ENCODE measurements around the gene OR11A1. TPM values are rescaled to one million over a fixed set of nuclear protein-coding genes. Genes with fewer than 3 reads are reported as not detected.

Gene OR11A1, protein sequence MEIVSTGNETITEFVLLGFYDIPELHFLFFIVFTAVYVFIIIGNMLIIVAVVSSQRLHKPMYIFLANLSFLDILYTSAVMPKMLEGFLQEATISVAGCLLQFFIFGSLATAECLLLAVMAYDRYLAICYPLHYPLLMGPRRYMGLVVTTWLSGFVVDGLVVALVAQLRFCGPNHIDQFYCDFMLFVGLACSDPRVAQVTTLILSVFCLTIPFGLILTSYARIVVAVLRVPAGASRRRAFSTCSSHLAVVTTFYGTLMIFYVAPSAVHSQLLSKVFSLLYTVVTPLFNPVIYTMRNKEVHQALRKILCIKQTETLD
- total RNA-seq = not detected
- long read RNA-seq = 0 reads

GRCh38 chr6:29456971-29457370 is at the start of gene OR11A1, which contains the start of gene OR2H1:
OR11A1 (minus strand) TSS chr6:29457071; CDS start chr6:29427641, 29,430 bp downstream.
OR2H1 (plus strand) TSS chr6:29457155; CDS start chr6:29461770, 4,615 bp downstream.
- DNase-seq (no peak), ATAC-seq (no peak)
- intact Hi-C loops (cut with micrococcal nuclease) = no loop called here

DNA sequence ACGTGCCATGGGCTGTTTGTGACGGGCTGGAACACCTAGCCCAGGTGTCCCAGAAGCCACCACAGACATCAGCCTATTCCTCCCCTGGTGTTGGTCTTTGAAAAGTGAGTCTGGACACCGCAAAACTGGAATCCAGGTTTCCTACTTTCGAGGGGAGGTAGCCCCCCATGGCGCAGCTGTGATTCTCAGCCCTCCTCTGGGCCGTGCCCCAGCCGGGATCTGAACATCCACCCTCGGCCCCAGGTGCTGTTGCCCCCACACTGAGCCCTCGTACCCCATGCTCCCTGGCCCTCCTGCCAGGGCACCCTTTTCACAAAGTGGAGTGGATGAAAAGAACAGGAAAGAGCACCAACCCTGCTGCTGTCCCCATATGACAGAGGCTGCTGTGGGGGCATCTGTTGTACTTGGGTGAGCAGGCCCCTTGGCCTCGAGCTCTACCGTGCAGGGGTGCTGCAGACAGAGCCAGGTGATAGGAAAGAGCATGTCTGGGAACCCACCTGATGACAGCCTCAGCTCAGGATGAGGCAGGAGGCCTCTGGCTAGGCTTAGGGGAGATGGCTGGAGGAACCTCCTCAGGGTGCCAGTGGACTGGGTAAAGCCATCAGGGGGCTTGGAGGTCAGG is 49.7 kb upstream of the OR11A1 start:
- ATAC-seq = no peak
- DNase-seq = no peak
- intact Hi-C loops (cut with micrococcal nuclease) = no loop called here

- ATAC-seq = no peak
- intact Hi-C loops (cut with micrococcal nuclease) = no loop called here
These were observed 48.9 kb upstream of the OR11A1 start for GRCh38 chr6:29505808-29506207.

DNA sequence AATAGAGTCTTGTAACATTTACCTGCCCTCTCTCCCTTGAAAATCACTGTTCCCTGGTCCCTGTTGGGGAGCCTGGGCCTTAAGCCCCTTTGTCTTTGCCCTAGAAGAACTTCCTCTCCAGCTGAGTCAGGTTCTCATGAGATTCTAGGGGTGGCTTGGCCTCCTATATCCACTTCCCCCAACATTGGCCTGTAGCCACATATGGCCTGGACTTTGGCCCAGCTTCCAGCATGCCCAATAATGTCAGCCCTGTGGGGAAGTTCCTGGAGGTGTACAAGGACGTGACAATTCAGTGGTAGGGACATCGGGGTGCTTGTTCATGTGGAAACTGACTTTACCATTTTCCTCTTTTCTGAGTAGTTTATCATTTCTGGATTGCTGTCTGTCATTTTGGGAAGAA is 48.1 kb upstream of the OR11A1 start:
- intact Hi-C loops (cut with micrococcal nuclease) = no loop called here
- no peak for ATAC-seq
- DNase-seq = no peak

More at GRCh38 chr6:29505808-29506207, 48.9 kb upstream of the OR11A1 start:
- no peak for DNase-seq

- peak; percentile 12 for ATAC-seq
These were observed 45.7 kb upstream of the OR11A1 start for GRCh38 chr6:29502597-29502996.

DNA sequence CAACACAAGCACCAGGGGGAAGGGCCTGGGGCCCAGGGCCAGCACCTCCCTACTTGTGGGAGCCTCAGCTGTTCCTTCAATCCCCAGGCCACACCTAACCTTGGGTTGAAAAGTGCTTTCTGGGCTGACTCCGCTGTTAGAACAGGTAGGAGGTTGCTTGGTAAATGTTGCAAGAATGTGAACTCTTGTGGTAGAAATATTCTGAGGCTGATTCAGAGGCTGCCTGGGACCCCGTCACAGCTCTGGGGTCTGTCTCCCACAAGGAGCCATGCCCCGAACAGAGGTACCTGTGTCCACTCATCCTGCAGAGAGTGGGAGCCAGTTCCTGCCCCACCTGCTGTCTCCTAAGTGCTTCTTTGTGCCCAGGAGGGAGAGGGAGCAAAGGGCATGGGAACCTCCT is 45.3 kb upstream of the OR11A1 start:
- intact Hi-C loops (cut with micrococcal nuclease) = no loop called here
- no peak for ATAC-seq

More at GRCh38 chr6:29502597-29502996, 45.7 kb upstream of the OR11A1 start:
- no peak for DNase-seq
- intact Hi-C loops (cut with micrococcal nuclease) = no loop called here

DNA sequence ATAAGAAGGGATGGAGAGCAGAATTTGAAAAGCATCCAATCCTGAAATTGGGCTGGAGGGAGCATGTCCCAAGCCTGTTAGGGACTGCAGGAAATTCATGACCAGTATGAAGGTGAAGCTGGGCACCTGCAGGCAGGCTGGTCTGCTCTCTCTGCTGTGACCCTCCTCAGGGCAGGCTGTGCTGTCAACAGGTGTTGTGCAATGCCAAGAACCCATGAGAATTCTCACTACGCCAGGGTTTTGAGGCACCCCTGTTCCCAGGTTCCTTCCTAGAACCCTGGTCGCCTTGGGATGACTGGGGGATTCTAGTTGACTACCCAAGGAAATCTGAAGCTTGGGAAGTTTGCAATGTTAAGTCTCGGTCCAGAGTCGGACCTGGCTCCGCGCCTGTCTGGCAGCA is 44.2 kb upstream of the OR11A1 start:
- intact Hi-C loops (cut with micrococcal nuclease) = no loop called here
- ATAC-seq = no peak
- no peak for DNase-seq

More for the DNA sequence above, 45.3 kb upstream of the OR11A1 start:
- no peak for DNase-seq

DNA sequence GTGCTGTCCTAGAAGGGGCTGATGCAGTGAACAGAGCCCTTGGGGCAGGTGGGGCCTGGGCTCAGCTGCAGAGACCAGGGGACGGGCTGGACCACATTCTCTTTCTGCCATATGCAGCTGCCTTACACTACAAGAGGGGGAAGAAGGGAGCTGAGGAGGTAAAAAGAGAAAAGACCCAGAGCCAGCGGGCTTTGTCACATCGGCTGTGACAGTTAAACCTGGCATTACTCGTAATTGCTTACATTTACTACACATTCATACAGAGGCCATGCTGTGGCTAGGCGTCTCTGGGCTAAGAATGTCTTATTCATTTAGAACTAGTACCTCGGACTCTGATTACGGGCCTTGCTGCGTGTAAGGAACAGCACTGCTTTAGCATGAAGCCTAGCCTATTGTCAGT is 43.7 kb upstream of the OR11A1 start:
- DNase-seq (no peak), ATAC-seq (no peak)
- intact Hi-C loops (cut with micrococcal nuclease) = no loop called here

GRCh38 chr6:29499704-29500103 is 42.8 kb upstream of the OR11A1 start:
- no peak for ATAC-seq
- intact Hi-C loops (cut with micrococcal nuclease) = no loop called here
- no peak for DNase-seq

DNA sequence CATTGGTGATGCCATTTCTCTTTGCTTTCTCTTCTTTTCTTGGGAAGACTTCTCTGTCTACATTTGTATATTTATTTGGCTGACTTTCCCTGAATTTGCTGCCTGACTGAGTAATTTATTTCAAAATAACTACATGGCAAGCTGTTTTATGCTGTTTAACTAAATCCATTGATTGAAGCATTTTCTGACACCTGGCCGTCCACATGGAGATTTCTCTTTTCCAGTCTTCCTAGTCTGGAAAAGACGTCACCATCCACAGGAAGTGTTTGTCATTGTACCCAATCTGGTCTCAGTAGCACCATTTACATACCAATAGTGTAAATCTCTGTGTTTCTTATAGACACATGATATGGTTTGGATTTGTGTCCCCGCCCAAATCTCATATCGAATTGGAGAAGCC is 40.1 kb upstream of the OR11A1 start:
- intact Hi-C loops (cut with micrococcal nuclease) = no loop called here
- ATAC-seq (no peak), DNase-seq (no peak)

GRCh38 chr6:29495571-29495970 is 38.7 kb upstream of the OR11A1 start:
- intact Hi-C loops (cut with micrococcal nuclease) = no loop called here
- no peak for ATAC-seq

GRCh38 chr6:29494131-29494530 is 37.3 kb upstream of the OR11A1 start:
- intact Hi-C loops (cut with micrococcal nuclease) = no loop called here
- no peak for DNase-seq
- no peak for ATAC-seq

More at GRCh38 chr6:29495571-29495970, 38.7 kb upstream of the OR11A1 start:
- no peak for DNase-seq

DNA sequence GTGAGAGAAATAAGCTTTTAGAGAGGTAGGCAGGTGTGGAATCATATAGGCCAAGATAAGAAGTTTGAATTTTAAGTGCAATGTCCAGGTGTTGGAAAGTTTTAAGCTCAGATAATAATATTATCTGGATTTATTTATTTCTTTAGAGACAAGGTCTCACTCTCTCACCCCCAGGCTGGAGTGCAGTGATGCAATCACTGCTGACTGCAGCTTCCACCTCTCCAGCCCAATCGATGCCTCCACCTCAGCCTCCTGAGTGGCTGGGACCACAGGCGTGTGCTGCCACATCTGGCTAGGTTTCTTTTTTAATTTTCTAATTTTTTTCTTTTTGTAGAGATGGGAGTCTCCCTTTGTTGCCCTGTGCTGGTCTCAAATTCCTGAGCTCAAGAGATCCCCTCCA is 36.4 kb upstream of the OR11A1 start:
- no peak for ATAC-seq

GRCh38 chr6:29491574-29491973 is 34.7 kb upstream of the OR11A1 start:
- ATAC-seq (no peak), DNase-seq (no peak)
- intact Hi-C loops (cut with micrococcal nuclease) = no loop called here

More for the DNA sequence above, 36.4 kb upstream of the OR11A1 start:
- intact Hi-C loops (cut with micrococcal nuclease) = no loop called here
- no peak for DNase-seq

DNA sequence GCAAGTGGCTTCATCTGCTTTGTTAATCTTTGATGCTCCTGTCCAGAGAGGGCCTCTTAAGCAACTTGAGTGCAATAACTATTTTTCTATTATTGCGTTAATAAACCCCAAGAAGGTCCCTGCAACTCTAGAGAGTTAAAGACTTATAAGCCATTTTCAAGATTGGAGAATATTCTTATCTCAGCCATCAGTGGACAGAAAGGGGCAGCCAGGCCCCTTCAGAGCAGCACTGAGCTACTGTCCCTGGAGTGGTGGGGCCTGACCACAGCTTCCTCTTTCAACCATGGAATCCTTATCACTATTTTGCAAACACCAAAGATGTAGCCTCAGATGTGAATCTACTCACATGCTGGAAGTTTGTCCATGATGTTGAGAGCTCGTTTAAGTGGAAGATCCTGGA is 33.7 kb upstream of the OR11A1 start:
- DNase-seq (no peak), ATAC-seq (no peak)
- intact Hi-C loops (cut with micrococcal nuclease) = no loop called here

GRCh38 chr6:29490055-29490454 is 33.2 kb upstream of the OR11A1 start:
- ATAC-seq = no peak
- no peak for DNase-seq

GRCh38 chr6:29489286-29489685 is 32.4 kb upstream of the OR11A1 start:
- intact Hi-C loops (cut with micrococcal nuclease) = no loop called here
- ATAC-seq = no peak
- no peak for DNase-seq

More at GRCh38 chr6:29490055-29490454, 33.2 kb upstream of the OR11A1 start:
- intact Hi-C loops (cut with micrococcal nuclease) = no loop called here

DNA sequence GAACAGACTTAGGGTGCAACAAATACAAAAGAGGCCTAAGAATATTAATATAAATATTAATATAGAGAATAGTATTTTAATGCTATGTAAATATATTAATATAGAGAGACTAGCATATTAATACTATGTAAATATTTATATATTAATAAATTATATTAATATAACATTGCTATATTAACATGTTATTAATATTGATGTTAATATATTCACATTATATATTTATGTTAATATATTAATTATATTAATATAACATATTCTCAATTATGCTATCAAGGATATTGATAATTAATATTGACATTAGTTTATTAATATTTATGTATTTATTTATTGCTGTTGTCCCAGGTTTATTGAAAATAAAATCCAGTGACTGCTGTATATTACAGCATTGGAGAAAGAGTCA is 32.0 kb upstream of the OR11A1 start:
- DNase-seq (no peak), ATAC-seq (no peak)
- intact Hi-C loops (cut with micrococcal nuclease) = no loop called here

DNA sequence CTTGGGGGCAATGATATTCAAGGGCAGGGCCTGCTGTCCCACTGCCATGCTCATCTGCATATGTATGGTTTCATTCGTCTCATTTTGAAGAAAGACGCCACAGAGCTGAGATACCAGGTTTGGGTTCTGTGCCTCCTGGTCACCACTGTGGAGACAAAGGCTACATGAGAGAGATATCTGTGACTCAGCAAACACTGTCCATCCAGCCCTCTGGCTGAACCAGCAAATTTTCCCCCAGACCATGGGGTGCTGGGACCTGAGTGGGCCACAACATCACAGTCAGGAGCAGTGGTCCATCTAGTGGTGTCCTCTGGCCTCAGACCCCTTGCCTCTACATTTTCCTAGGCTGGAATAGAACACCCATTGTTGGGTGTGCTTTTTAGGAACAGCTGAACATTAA is 30.8 kb upstream of the OR11A1 start, which contains the start of gene MAS1L:
Gene MAS1L (minus strand): TSS at position 297 of the 400 bp plus-strand sequence. CDS start 54 bp downstream, at position 243.
- intact Hi-C loops (cut with micrococcal nuclease) = no loop called here
- DNase-seq (no peak), ATAC-seq (no peak)

- ATAC-seq = no peak
- DNase-seq = no peak
- intact Hi-C loops (cut with micrococcal nuclease) = no loop called here
These were observed 30.3 kb upstream of the OR11A1 start for GRCh38 chr6:29487131-29487530.

DNA sequence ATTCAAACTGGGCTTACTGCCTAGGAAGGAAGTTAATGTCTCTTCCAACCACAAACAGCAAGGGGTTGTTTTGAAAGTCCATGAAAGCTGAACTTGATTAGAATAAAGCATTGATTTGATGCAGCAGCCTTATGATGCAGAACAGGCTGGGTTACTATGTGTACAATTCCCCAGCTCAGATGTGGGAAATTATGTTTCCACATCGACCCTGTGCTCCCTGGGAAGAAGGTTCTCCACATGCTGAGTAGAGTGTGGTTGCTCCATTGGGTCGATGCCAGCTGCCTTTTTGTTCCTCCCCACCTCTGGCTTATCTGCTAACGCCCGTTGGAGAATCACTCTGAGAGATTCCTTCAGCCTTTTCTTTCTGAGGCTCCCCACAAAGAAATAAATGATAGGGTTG is 29.7 kb upstream of the OR11A1 start:
- ATAC-seq (no peak), DNase-seq (no peak)
- intact Hi-C loops (cut with micrococcal nuclease) = no loop called here
